OCI-LY7 (cell line): ENCODE data around the gene RUNX1. TPM values are rescaled to one million over a fixed set of nuclear protein-coding genes. Genes with fewer than 3 reads are reported as not detected.

ENCODE experiments used
- BruUV-seq: library from RNA; stranded (reverse); fragments of 400-500 nt; replicated peaks from 2 replicates; lab custom pipeline; 2021; lab: Mats Ljungman, UMichigan
- CTCF ChIA-PET: fragments of 300-600 bp; sonication (Branson Sonifier 250); formaldehyde crosslinking; loops from one replicate; lab custom pipeline; 2022; ENCODE audit warnings: antibody characterized with exemption; ENCODE audit not compliant: unreplicated experiment; lab: Charles Lee
- POLR2A ChIA-PET: fragments of 300-600 bp; sonication (Branson Sonifier 250); formaldehyde crosslinking; loops from one replicate; lab custom pipeline; 2022; ENCODE audit warnings: antibody characterized with exemption; lab: Charles Lee
- DNase-seq: peaks from one replicate; pipeline ENCODE4 v3.0.0-alpha.2; 2015; ENCODE audit warnings: low spot score
- H2AFZ ChIP-seq: fragments of 200-600 bp; sonication (generic), shearing (Covaris generic); 2 replicates; pipeline ENCODE4 v1.6.1; 2014; ENCODE audit warnings: mild to moderate bottlenecking, antibody characterized with exemption, low read length, moderate library complexity
- H3K27ac ChIP-seq: fragments of 200-600 bp; sonication (generic); 2 replicates; pipeline ENCODE4 v1.5.1; 2014; ENCODE audit warnings: mixed run types, low read depth, mild to moderate bottlenecking, moderate library complexity, low read length, inconsistent platforms; ENCODE audit not compliant: poor library complexity, severe bottlenecking
- H3K36me3 ChIP-seq: fragments of 200-600 bp; sonication (generic); 2 replicates; pipeline ENCODE4 v1.6.1; 2014; ENCODE audit warnings: mild to moderate bottlenecking, antibody characterized with exemption, low read length, moderate library complexity, mixed read lengths; ENCODE audit not compliant: insufficient read depth
- H3K4me1 ChIP-seq: fragments of 200-600 bp; sonication (generic); 2 replicates; pipeline ENCODE4 v1.5.1; 2014; ENCODE audit warnings: mild to moderate bottlenecking, low read length; ENCODE audit not compliant: insufficient read depth, poor library complexity, severe bottlenecking
- H3K4me2 ChIP-seq: fragments of 200-600 bp; sonication (generic); 2 replicates; pipeline ENCODE4 v1.6.1; 2014; ENCODE audit warnings: mild to moderate bottlenecking, low read length
- H3K4me3 ChIP-seq: fragments of 200-600 bp; sonication (generic); 2 replicates; pipeline ENCODE4 v1.5.1; 2014; ENCODE audit warnings: mild to moderate bottlenecking, low read depth, low read length; ENCODE audit not compliant: poor library complexity, severe bottlenecking
- H3K79me2 ChIP-seq: fragments of 200-600 bp; sonication (generic); 2 replicates; pipeline ENCODE4 v1.6.1; 2016; ENCODE audit warnings: low read depth, mild to moderate bottlenecking, low read length, moderate library complexity, mixed read lengths; ENCODE audit not compliant: insufficient read depth
- H3K9me2 ChIP-seq: fragments of 200-600 bp; sonication (generic); 2 replicates; pipeline ENCODE4 v1.6.1; 2016; ENCODE audit warnings: mild to moderate bottlenecking, low read length, mixed read lengths; ENCODE audit not compliant: insufficient read depth
- H3K9me3 ChIP-seq: fragments of 200-600 bp; sonication (generic); 2 replicates; pipeline ENCODE4 v1.6.1; 2014; ENCODE audit warnings: mild to moderate bottlenecking, mixed run types, low read length, mixed read lengths
- H4K20me1 ChIP-seq: fragments of 200-600 bp; sonication (generic); 2 replicates; pipeline ENCODE4 v1.6.1; 2014; ENCODE audit warnings: mild to moderate bottlenecking, antibody characterized with exemption, low read length, moderate library complexity, mixed read lengths; ENCODE audit not compliant: insufficient read depth
- CTCF ChIP-seq: fragments of 200-600 bp; sonication (generic); conservative IDR thresholded peaks from 2 replicates; pipeline ENCODE4 v1.5.1; 2014; ENCODE audit warnings: mild to moderate bottlenecking, antibody characterized with exemption, low read length, moderate library complexity, mixed read lengths
- EZH2phosphoT487 ChIP-seq: fragments of 200-600 bp; sonication (generic); IDR thresholded peaks from 2 replicates; pipeline ENCODE4 v1.6.1; 2018; ENCODE audit warnings: low read depth, borderline replicate concordance, mild to moderate bottlenecking, mixed run types, antibody characterized with exemption, low read length, moderate library complexity, mixed read lengths
- intact Hi-C: fragments of 100-400 bp; cut with micrococcal nuclease; formaldehyde crosslinking; loops from one replicate; pipeline ENCODE4 v1.10.0; 2022; ENCODE audit not compliant: unreplicated experiment
- total RNA-seq, 2 experiments: library from RNA; depleted of rRNA in 1 of 2; stranded (reverse); fragments of >200 nt in 1 of 2; shearing (Covaris generic) in 1 of 2; gene quantifications; 2 replicates each; pipeline ENCODE4 v1.2.3, GENCODE V29; 2014 to 2022

The RUNX1 gene
- total RNA-seq, 2 experiments from 2014 or later: 30.5 to 40.8 TPM

GRCh38 chr21:34941162-34941561, 107.9 kb downstream of the RUNX1 start:
- H3K4me2 ChIP-seq: no peak overlapping the region
- no peak for DNase-seq
- H3K27ac ChIP-seq: no peak overlapping the region
- no peaks in the 10 kb centered on the region for H3K9me2 ChIP-seq
- H3K9me3 ChIP-seq: no peaks in the 10 kb centered on the region
- CTCF ChIA-PET: no interaction called here
- H2AFZ ChIP-seq: no peak overlapping the region
- peaks cover 7% of the 10 kb centered on the region for H3K4me1 ChIP-seq
- no peaks in the 10 kb centered on the region for H3K36me3 ChIP-seq
- no peaks in the 10 kb centered on the region for H3K79me2 ChIP-seq
- POLR2A ChIA-PET: interaction anchor here (0.6 kb wide), 1 partner anchor 306 kb away, joined by 3 read pairs; no protein-coding TSS in a partner anchor
- no peak overlapping the region for H3K4me3 ChIP-seq
- TF ChIP-seq CTCF (no peak), EZH2phosphoT487 (no peak)
- no peaks in the 10 kb centered on the region; the same call in 1 of the 2 replicates for H4K20me1 ChIP-seq
- intact Hi-C loops: no loop called here
- BruUV-seq: no TSS peak

GRCh38 chr21:34939673-34940331, 109.3 kb downstream of the RUNX1 start:
- no peak overlapping the region for H2AFZ ChIP-seq
- H3K27ac ChIP-seq: no peak overlapping the region
- no peaks in the 10 kb centered on the region for H3K9me2 ChIP-seq
- no peak overlapping the region for H3K4me3 ChIP-seq
- H3K4me1 ChIP-seq: peaks cover 4% of the 10 kb centered on the region
- no peaks in the 10 kb centered on the region for H3K36me3 ChIP-seq
- CTCF ChIA-PET: no interaction called here
- no peak overlapping the region for H3K4me2 ChIP-seq
- H4K20me1 ChIP-seq: no peaks in the 10 kb centered on the region; the same call in 1 of the 2 replicates
- H3K79me2 ChIP-seq: no peaks in the 10 kb centered on the region
- H3K9me3 ChIP-seq: no peaks in the 10 kb centered on the region
- intact Hi-C loops: no loop called here
- BruUV-seq: no TSS peak
- TF ChIP-seq CTCF (no peak), EZH2phosphoT487 (no peak)
- POLR2A ChIA-PET: interaction anchor here (0.6 kb wide), 1 partner anchor 1651 kb away, joined by 3 read pairs; no protein-coding TSS in a partner anchor
- no peak for DNase-seq

GRCh38 chr21:34938089-34938764, 110.9 kb downstream of the RUNX1 start:
- H3K4me2 ChIP-seq: no peak overlapping the region
- CTCF ChIA-PET: no interaction called here
- no peaks in the 10 kb centered on the region for H3K36me3 ChIP-seq
- peaks cover 4% of the 10 kb centered on the region for H3K4me1 ChIP-seq
- no peaks in the 10 kb centered on the region for H3K79me2 ChIP-seq
- no peak for DNase-seq
- BruUV-seq: no TSS peak
- H3K4me3 ChIP-seq: no peak overlapping the region
- H4K20me1 ChIP-seq: no peaks in the 10 kb centered on the region; the same call in 1 of the 2 replicates
- intact Hi-C loops: no loop called here
- H3K27ac ChIP-seq: no peak overlapping the region
- H3K9me2 ChIP-seq: no peaks in the 10 kb centered on the region
- H3K9me3 ChIP-seq: no peaks in the 10 kb centered on the region
- no peak overlapping the region for H2AFZ ChIP-seq
- TF ChIP-seq EZH2phosphoT487: no peak
- no peak for TF ChIP-seq CTCF
- POLR2A ChIA-PET: interaction anchor here (0.7 kb wide), 2 partner anchors 14 to 231 kb away, joined by 3 read pairs; no protein-coding TSS in a partner anchor
